IMR-90 (cell line): Measurements from ENCODE around the gene SECTM1.

Experiments
- BHLHE40 ChIP-seq: fragments of 150-350 bp; IDR thresholded peaks from 2 replicates; pipeline ENCODE4 v1.6.1; 2016; ENCODE audit warnings: mild to moderate bottlenecking, low read depth, low read length
- CEBPB ChIP-seq: IDR thresholded peaks from 2 replicates; pipeline ENCODE4 v1.6.1; 2012; ENCODE audit warnings: low read depth, low read length, improper control_type of control experiment
- MAFK ChIP-seq: IDR thresholded peaks from 2 replicates; pipeline ENCODE4 v1.6.1; 2012; ENCODE audit warnings: low read depth, low read length, improper control_type of control experiment
- MXI1 ChIP-seq: IDR thresholded peaks from 2 replicates; pipeline ENCODE4 v1.6.1; 2012; ENCODE audit warnings: low read depth, mild to moderate bottlenecking, low read length, moderate library complexity, borderline replicate concordance
- NFE2L2 ChIP-seq: fragments of 150-350 bp; IDR thresholded peaks from 2 replicates; pipeline ENCODE4 v1.6.1; 2016; ENCODE audit warnings: low read depth, mild to moderate bottlenecking, low read length
- POLR2A ChIP-seq: IDR thresholded peaks from 2 replicates; pipeline ENCODE4 v1.6.1; 2012; ENCODE audit warnings: mild to moderate bottlenecking, low read depth, low read length
- RAD21 ChIP-seq: IDR thresholded peaks from 2 replicates; pipeline ENCODE4 v1.6.1; 2012; ENCODE audit warnings: low read length, improper control_type of control experiment
- RFX5 ChIP-seq: IDR thresholded peaks from 2 replicates; pipeline ENCODE4 v1.8.0; 2012; ENCODE audit warnings: low read depth, mild to moderate bottlenecking, low read length, moderate library complexity
- SMC3 ChIP-seq: fragments of 150-350 bp; IDR thresholded peaks from 2 replicates; pipeline ENCODE4 v1.6.1; 2016; ENCODE audit warnings: low read depth, mild to moderate bottlenecking, antibody characterized with exemption, low read length, moderate library complexity
- TF ChIP-seq, protein P1 (sequence below): conservative IDR thresholded peaks from 2 replicates; pipeline ENCODE4 v1.5.1; 2012; ENCODE audit warnings: mild to moderate bottlenecking, low read depth, low read length, improper control_type of control experiment

DNA sequence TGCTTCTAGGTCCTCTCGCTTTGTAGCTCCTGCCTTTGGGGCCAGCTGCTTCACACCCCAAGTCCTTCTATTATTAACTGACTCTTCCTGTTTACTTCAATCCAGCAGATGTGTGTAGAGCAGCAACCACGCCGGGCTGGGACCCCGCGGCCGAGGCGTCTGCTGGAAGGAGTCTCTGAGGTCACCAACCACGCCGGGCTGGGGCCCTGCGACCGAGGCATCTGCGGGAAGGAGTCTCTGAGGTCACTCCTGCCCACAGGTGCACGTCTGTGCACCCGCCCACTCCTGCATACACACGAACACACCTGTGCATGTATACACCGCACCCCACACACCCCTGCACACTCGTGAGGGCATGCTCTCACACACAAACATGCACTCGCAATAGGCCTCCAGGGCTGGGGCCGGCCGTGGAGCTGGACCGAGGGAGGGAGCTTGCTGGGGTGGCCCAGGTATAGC, 17.7 kb upstream of the SECTM1 start:
- TF ChIP-seq, protein P1, sequence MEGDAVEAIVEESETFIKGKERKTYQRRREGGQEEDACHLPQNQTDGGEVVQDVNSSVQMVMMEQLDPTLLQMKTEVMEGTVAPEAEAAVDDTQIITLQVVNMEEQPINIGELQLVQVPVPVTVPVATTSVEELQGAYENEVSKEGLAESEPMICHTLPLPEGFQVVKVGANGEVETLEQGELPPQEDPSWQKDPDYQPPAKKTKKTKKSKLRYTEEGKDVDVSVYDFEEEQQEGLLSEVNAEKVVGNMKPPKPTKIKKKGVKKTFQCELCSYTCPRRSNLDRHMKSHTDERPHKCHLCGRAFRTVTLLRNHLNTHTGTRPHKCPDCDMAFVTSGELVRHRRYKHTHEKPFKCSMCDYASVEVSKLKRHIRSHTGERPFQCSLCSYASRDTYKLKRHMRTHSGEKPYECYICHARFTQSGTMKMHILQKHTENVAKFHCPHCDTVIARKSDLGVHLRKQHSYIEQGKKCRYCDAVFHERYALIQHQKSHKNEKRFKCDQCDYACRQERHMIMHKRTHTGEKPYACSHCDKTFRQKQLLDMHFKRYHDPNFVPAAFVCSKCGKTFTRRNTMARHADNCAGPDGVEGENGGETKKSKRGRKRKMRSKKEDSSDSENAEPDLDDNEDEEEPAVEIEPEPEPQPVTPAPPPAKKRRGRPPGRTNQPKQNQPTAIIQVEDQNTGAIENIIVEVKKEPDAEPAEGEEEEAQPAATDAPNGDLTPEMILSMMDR = no peak
- TF ChIP-seq RAD21 = no peak
- no peak for TF ChIP-seq POLR2A
- no peak for TF ChIP-seq CEBPB
- no peak for TF ChIP-seq MAFK
- no peak for TF ChIP-seq RFX5
- TF ChIP-seq NFE2L2 = no peak
- TF ChIP-seq MXI1 = no peak
- no peak for TF ChIP-seq SMC3
- no peak for TF ChIP-seq BHLHE40
